NT2/D1 (cell line): ENCODE results near the gene MRFAP1.

Source experiments
- DNase-seq: peaks from one replicate; pipeline ENCODE4 v3.0.0-alpha.2; 2011; ENCODE audit warnings: low read depth, low spot score
- H3K27me3 ChIP-seq: 2 replicates; pipeline ENCODE4 v1.6.0; 2011; ENCODE audit warnings: mild to moderate bottlenecking; ENCODE audit not compliant: insufficient read length, insufficient read depth
- H3K36me3 ChIP-seq: 2 replicates; pipeline ENCODE4 v1.6.1; 2011; ENCODE audit warnings: mild to moderate bottlenecking, low read length, mixed read lengths; ENCODE audit not compliant: insufficient read depth, insufficient read length
- H3K4me1 ChIP-seq: 2 replicates; pipeline ENCODE4 v1.5.1; 2011; ENCODE audit not compliant: insufficient read depth, insufficient read length
- H3K4me3 ChIP-seq: 2 replicates; pipeline ENCODE4 v1.5.1; 2011; ENCODE audit warnings: low read depth; ENCODE audit not compliant: insufficient read length
- H3K9ac ChIP-seq: 2 replicates; pipeline ENCODE4 v1.6.0; 2011; ENCODE audit warnings: low read depth; ENCODE audit not compliant: insufficient read length
- H3K9me3 ChIP-seq: 2 replicates; pipeline ENCODE4 v1.5.1; 2011; ENCODE audit warnings: mild to moderate bottlenecking, low read length; ENCODE audit not compliant: insufficient read depth
- SUZ12 ChIP-seq: IDR thresholded peaks from 2 replicates; pipeline ENCODE4 v1.6.1; 2011; ENCODE audit not compliant: insufficient read length, insufficient read depth; ENCODE audit errors: extremely low read depth
- YY1 ChIP-seq: IDR thresholded peaks from 2 replicates; pipeline ENCODE4 v1.6.1; 2011; ENCODE audit not compliant: insufficient read length, insufficient read depth
- ZNF274 ChIP-seq: IDR thresholded peaks from 2 replicates; pipeline ENCODE4 v1.6.1; 2011; ENCODE audit warnings: mild to moderate bottlenecking, low read depth, low read length

Gene MRFAP1

DNA sequence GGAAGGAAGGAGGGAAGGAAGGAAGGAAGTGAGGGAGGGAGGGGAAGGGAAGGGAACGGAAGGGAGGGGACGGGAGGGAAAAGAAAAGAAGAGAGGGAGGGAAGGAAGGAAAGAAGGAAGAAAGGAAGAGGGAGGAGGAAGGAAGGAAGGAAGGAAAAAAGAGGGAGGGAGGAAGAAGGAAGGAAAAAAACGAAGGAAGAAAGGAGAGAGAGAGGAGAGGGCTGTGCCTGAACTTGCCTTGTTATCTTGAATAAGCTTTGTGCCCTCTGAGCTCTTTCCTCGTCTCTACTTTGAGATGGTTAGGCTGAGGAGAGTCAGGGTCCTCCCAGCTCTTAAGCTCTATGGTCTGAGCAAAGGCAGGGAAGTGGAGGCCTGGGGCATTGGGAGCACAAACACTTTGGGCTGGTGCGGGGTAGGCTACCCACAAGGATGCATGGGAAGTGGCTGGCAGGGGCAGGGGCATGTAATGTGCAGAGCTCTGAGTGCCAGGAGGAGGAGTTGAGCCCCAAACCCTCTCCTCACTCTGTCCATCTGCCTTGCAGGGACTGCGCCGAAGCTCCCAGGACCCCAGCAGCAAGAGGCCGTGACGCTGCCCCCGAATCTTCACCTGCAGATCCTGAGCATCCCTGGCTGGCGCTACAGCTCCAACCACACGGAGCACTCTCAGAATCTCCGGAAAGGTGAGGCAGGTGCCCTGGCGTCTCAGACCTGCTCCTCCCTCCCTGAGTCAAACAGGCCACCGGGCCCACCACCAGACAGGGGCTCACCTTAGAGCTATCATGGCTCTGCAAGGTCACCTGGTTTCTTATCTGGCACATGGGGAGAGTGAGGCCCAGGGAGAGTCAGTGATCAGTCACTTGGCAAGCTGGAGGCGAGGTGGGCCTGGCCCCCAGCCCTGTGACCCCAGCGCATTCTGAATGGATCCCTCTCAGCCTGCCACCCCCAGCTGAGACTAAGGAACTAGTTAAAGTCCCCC is 26.5 kb upstream of the MRFAP1 start:
- Histone ChIP-seq H3K36me3 (peaks cover 35% of the 10 kb centered on the region), H3K4me1 (no peaks in the 10 kb centered on the region), H3K4me3 (no peak overlapping the region), H3K9ac (no peak overlapping the region), H3K27me3 (no peaks in the 10 kb centered on the region), H3K9me3 (peaks cover 8% of the 10 kb centered on the region; the same call in 1 of the 2 replicates)
- DNase-seq: no peak
- TF ChIP-seq SUZ12 (no peak), YY1 (no peak), ZNF274 (no peak)

DNA sequence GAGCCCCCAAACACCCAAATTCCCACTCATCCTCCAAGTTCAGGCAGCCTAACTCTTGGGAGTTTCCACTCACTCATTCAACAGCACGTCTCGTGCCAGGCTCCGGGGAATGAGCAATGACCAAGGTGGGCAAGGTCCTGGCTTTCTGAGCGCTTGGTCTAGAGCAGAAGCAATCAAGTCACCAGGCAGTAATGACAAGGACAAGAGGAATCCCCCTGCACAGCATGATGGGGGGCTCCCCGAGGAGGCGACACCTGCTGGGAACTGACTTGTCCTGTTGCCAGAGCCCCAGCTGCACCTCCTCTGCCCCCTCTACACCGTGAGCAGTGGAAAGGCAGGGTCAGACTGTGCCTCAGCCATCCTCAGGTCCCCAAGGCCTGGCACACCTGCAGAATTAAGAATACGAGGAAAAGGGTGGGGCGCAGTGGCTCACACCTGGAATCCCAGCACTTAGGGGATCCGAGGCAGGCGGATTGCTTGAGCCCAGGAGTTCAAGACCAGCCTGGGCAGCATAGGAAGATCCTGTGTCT is 25.7 kb upstream of the MRFAP1 start:
- DNase-seq: no peak
- Histone ChIP-seq H3K4me1 (peaks cover 5% of the 10 kb centered on the region), H3K9me3 (peaks cover 8% of the 10 kb centered on the region; the same call in 1 of the 2 replicates), H3K4me3 (no peak overlapping the region), H3K27me3 (no peaks in the 10 kb centered on the region), H3K9ac (no peak overlapping the region), H3K36me3 (peaks cover 40% of the 10 kb centered on the region)
- TF ChIP-seq ZNF274 (no peak), SUZ12 (no peak), YY1 (no peak)

DNA sequence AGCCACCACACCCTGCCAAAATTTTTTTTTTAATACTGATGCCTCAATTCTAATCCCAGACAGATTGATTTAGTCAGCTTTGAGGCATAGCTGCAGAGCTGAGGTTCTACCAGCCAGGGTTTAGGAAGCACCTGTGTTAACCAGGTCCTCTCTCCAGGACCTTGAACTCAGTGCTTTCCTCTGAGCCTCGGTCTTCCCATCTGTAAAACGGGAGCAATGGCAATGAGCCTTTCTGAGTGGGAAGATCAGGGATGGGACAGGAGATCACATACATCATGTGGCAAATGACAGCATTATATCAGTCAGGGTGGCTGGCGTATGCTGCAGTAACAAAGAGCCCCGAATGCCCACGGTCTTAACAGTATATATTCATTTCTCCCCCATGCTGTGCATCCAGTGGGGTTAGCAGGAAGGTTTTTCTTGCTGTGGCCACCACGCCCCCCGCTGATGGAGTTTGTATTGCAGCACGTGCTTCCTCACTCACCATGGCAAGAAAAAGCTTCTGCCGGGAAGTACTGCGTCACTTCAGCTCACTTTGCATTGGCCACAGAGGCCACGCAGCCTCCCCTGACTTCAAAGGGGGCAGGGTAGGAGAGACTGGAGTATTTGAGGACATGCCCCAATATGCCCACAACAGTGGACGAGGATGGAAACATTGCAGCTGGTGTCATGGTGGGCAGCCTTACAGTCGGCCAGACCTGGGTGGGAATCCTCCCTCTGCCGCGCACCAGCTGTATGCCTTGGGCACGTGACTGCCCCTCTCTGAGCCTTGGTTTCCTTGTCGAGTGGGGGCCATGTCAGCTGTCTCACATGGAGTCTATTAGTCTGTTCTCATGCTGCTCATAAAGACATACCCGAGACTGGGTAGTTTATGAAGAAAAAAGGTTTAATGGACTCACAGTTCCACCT is 24.1 kb upstream of the MRFAP1 start:
- no peak for DNase-seq
- Histone ChIP-seq H3K4me1 (peaks cover 6% of the 10 kb centered on the region), H3K9ac (no peak overlapping the region)

DNA sequence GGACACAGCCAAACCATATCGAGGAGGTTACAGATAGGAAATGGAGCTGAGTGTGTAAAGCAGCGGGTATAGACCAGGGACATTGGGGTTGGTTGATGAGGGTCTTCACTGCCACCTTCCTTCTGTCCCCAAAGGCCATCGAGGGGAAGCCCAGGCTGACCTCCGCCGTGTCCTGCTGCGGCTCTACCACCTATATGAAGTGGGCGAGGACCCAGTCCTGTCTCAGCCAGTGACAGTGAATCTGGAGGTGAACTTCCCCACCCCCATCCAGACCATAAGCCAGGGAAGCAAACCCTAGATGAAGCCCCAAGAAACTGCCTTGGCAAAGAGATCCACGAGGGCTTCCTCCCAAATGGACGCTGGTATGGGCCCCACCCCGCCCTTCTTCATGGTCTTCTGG is 23.2 kb upstream of the MRFAP1 start:
- H3K4me1 ChIP-seq: peaks cover 6% of the 10 kb centered on the region
- H3K9ac ChIP-seq: no peak overlapping the region
- TF ChIP-seq YY1 (no peak), SUZ12 (no peak), ZNF274 (no peak)
- no peaks in the 10 kb centered on the region for H3K27me3 ChIP-seq
- peaks cover 8% of the 10 kb centered on the region; the same call in 1 of the 2 replicates for H3K9me3 ChIP-seq
- peaks cover 36% of the 10 kb centered on the region for H3K36me3 ChIP-seq
- no peak for DNase-seq
- no peak overlapping the region for H3K4me3 ChIP-seq

More for the DNA sequence above, 24.1 kb upstream of the MRFAP1 start:
- Histone ChIP-seq H3K36me3 (peaks cover 37% of the 10 kb centered on the region), H3K9me3 (peaks cover 8% of the 10 kb centered on the region; the same call in 1 of the 2 replicates), H3K4me3 (no peak overlapping the region), H3K27me3 (no peaks in the 10 kb centered on the region)
- TF ChIP-seq ZNF274 (no peak), SUZ12 (no peak), YY1 (no peak)

DNA sequence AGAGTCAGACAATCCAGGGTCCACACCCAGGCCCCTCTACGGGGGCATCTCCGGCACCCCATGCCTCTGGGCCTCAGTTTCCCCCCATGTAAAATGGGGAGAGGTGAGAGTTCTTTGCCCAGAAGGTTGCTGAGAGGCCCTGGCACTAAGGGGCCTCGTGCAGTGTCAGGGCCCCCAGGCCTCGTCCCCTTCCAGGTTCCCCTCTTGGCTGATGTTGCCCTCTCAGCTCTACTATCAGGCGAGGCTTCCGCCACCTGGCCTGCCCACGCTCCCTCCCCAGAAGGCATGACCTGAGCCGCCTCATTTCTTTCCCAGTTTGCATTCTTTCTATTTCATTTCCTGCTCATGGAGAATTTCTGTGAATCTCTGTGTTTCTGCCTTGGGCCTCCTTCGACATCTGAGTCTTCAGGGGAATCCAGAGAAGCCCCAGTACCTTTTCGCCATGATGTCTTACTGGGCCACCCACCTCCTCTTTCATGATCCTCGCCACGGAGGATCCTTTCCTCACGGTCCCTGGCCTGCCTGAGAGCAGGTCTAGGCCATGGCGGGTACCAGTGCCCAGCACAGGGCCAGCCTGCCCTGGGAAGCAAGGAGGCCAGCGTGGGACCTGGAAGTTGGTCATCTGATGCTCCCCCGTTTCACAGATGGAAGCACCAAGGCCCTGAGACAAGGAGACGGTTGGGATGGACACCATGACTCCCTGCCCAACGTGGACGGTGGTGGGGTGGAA is 21.9 kb upstream of the MRFAP1 start:
- Histone ChIP-seq H3K36me3 (peaks cover 32% of the 10 kb centered on the region), H3K4me1 (peaks cover 6% of the 10 kb centered on the region), H3K9me3 (peaks cover 8% of the 10 kb centered on the region; the same call in 1 of the 2 replicates), H3K27me3 (no peaks in the 10 kb centered on the region), H3K4me3 (no peak overlapping the region), H3K9ac (no peak overlapping the region)
- no peak for TF ChIP-seq SUZ12
- no peak for TF ChIP-seq YY1
- TF ChIP-seq ZNF274: no peak
- DNase-seq: no peak

DNA sequence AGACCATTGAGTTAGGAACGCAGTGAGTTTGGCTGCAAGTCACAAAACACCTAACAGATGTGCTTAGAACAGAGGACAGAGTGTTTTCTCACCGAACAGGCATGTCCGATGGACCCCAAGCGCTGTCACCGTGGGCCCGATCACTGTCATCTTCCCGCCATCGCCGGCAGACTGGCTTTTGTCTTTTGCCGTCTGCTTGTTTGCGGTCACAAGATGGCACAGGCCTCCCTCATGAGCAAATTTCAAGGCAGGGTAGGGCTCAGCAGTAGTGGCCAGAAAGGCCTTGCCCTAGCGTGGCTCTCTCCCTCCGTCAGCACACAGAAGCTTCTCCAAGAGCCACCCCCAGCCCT is 21.4 kb upstream of the MRFAP1 start:
- no peak for DNase-seq
- peaks cover 32% of the 10 kb centered on the region for H3K36me3 ChIP-seq
- H3K27me3 ChIP-seq: no peaks in the 10 kb centered on the region
- TF ChIP-seq SUZ12 (no peak), ZNF274 (no peak), YY1 (no peak)
- H3K4me1 ChIP-seq: peaks cover 6% of the 10 kb centered on the region
- H3K9me3 ChIP-seq: peaks cover 8% of the 10 kb centered on the region; the same call in 1 of the 2 replicates
- H3K9ac ChIP-seq: no peak overlapping the region
- H3K4me3 ChIP-seq: no peak overlapping the region
